GM21619 (cell line): ENCODE measurements around the gene DNAJC11.
"Not testable (repeated sequence)": the region's sequence is repeated elsewhere in the genome, so short reads cannot be mapped to it uniquely, and the experiment has no call there.

Experiments
- ATAC-seq: cut with Tn5 transposase; IDR thresholded peaks from one replicate; pipeline ENCODE4 v1.9.1; 2021; ENCODE audit not compliant: unreplicated experiment

DNAJC11 gene

GRCh38 chr1:6699915-6700314 lies 1.7 kb downstream of the DNAJC11 start:
- not testable (repeated sequence) for ATAC-seq

DNA sequence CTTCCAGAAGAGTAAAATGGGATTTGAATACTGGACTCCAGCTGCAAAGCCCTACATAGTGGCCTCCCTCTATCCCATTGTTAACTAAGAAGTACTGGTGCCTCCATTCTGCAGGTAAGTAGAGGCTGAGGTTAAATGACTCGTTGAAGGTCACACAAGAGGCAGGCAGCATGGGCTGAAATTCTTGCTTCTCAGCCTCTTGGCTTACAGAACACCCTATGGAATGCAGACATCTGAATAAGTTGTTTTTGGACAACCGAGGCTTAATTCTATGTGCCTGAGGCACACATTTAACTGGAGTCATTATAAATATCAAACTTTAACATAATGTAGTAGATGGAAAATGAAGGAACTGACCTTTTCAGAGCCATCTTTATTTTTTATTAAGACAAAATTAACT lies 5.7 kb downstream of the DNAJC11 start:
- no peak for ATAC-seq

DNA sequence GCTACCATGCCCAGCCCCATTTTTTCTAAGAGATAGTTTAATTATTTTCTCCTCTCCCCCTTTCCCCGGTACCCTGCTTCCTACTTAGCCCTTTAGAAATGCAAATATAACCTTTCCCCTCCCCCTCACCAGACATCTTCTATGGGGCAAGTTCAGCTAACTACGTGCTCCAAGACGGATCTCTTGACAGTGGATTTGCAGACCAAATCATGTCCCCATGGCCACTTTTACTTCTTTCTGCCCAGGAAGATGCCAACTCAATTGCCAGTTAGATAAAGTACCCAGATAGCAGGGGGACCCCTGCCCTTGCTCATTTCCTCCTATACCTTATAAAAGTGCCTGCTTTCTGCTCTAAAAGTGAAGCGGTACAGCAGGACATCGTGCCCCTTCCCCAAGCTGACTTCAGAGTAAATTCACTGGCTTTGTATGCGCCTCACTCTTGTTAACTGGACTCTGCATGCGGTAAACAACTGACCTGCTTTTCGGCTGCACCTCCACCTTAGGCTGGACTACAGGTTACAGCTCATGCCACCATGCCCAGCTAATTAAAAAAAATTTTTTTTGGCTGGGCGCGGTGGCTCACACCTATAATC lies 7.4 kb downstream of the DNAJC11 start:
- no peak for ATAC-seq

DNA sequence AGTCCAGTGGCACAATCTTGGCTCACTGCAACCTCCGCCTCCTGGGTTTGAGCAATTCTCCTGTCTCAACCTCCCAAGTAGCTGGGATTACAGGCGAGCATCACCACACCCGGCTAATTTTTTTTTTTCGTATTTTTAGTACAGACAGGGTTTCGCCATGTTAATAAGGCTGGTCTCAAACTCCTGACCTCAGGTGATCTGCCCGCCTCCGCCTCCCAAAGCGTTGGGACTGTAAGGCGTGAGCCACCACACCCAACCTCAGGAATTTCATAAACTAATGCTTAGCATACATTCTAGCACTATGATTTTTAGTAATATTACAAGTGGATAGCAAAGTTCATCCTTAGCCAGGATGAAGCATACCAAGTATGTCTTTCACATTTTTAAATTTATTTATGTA lies 8.7 kb downstream of the DNAJC11 start:
- ATAC-seq: no peak

GRCh38 chr1:6691507-6691906 lies 10.1 kb downstream of the DNAJC11 start:
- no peak for ATAC-seq

DNA sequence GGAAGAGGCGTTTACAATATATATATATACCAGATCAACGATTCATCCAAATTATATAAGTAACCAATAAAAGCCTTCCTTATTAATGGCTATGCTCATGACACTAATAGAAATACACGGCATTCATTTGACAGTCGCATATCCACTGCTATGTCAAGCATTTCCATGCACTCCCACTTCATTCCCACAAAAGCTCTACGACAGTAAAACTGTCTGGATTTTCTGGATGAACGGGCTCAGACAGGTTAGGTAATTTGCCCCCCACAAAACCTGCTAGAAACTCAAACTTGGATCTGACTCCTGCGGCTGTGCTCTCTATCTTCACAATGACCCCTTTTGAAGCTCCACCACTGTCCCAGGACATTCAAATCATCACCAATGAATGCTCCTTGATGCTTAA lies 11.4 kb downstream of the DNAJC11 start:
- no peak for ATAC-seq

- ATAC-seq: no peak
Measured at GRCh38 chr1:6688757-6689156, 12.9 kb downstream of the DNAJC11 start.

DNA sequence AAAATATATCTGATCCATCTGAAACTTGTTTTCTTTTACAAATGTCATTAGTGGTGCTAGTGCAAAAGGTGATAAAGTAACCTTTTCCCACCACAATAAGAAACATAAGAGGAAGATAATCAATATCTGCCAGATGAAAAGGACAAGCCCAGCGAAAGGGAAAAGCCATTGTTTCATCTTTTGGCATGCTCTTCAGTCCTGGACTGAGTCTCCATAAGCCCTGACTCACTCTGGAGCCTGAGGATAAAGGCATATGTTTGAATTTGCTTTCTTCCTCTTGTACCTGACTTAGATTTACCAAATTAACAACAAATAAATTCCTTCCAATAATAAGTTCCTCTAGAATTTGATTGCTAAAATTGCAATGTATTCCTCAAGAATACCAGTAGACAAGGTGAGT lies 13.6 kb downstream of the DNAJC11 start:
- no peak for ATAC-seq

- no peak for ATAC-seq
Measured at GRCh38 chr1:6686294-6686693, 15.3 kb downstream of the DNAJC11 start.

DNA sequence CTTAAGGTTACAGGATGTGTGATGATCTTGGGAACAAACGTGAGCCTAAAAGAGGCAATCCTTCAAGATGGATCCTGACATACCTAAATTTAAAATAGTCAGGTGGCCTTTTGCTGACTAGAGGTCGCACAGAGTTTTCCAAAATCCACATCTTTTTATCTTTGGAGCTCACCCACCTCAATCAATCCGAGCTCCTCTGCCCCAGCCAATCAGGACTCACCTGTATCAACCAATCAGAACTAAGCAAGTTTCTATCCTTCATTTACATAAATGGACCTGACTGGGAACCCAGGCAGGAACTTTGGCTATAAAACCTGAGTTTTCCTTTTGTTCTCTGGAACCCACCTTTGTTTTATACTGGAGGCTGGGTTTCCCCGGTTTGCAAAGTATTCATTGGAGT lies 16.2 kb downstream of the DNAJC11 start:
- no peak for ATAC-seq

DNA sequence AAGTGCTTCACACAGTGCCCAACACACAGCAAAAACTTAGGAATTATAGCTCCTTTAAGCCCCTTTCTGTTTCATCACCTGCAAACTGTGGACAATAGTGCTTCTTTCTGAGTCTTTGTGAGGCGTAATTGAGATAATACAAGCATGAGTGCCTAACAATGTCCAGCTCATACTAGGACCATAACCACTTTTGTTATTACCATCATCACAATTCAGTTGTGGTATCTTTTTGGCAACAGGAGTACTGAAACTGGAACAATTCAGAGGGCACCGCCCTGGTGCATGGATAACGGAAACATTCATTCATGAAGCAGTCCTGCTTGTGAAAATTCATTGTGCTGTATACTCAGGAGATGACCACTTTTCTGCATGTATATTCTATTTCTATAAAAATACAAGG lies 18.2 kb downstream of the DNAJC11 start:
- ATAC-seq: no peak

DNA sequence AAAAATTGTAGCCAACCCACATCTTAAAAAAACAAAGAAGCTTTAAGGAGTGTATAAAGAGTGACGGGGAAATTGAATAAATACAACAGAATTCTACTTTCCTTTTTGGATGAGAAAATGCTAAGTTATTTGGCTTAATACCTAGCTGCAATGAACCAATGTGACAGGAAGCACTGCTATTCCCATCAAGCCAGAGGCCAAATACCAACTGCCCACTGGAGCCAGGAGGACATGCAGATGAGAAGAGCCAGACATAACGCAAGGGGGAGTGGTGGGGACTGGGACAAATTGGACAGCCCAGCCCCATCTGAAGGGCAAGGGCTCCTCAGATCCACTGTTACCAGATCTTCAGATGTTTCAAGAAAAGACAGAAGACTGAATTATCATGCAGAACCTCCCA lies 25.7 kb downstream of the DNAJC11 start:
- no peak for ATAC-seq

DNA sequence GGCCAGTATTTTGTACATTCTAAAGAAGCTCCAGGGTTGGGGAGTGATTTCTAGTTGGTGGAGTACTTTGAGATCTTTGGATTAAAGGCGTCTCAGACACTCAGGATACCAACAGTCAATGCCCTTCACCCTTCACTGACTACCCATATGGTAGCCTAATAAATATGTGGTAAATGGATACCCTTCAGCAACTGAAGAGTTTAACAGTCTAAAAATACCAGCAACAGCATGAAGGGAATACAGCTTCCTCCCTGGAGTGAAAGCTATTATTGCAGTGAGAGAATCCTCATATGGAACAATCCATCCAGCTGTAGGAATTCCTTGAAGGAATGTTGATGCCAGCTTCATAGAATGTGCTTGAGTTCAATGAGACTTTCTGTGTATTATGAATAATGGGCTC lies 26.8 kb downstream of the DNAJC11 start:
- ATAC-seq: no peak

DNA sequence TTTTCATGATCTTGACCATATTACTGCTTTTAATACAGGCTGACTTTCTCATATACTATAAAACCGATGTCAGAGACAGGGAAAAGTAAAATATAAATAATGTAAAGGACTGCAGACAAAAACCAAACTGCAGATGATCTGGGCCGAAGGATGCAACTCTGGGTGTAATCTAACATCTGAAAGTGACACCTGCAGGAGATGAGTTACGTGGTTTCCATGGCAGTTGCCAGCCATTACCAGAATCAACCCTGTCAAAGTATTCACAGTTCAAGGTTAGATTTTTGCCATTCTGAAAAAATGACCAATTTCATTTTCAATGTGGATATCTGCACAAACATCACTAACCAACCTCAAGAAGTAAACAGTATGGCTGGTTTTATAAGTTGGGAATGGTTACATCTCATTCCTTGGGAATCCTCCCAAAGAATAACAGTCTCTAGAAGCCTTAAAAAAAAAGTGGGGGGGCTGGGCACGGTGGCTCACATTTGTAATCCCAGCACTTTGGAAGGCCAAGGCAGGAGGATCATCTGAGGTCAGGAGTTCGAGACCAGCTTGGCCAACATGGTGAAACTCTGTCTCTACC lies 27.7 kb downstream of the DNAJC11 start:
- no peak for ATAC-seq

GRCh38 chr1:6672558-6672957 lies 29.1 kb downstream of the DNAJC11 start:
- no peak for ATAC-seq

GRCh38 chr1:6668503-6668902 lies 33.1 kb downstream of the DNAJC11 start:
- ATAC-seq: no peak

GRCh38 chr1:6667139-6667538 lies 34.5 kb downstream of the DNAJC11 start:
- no peak for ATAC-seq

DNA sequence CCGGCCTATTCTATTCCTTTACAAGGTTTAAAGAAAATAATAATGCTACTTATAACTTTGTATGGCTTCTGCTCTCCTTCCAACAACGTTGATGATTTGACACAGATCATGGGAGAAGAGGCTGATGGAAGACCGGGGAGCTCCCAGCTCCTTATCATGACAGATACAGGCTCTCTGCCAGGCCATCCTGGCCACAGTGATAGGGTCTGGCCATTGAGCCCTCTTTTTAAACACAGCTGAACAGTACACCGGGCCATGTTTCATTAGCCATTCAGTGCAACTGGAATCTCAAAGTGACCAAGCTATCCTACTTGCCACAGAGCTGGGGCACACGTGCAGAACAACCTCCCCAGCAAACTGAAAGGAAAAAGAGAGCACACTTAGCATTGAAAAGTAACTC lies 34.9 kb downstream of the DNAJC11 start:
- no peak for ATAC-seq

DNA sequence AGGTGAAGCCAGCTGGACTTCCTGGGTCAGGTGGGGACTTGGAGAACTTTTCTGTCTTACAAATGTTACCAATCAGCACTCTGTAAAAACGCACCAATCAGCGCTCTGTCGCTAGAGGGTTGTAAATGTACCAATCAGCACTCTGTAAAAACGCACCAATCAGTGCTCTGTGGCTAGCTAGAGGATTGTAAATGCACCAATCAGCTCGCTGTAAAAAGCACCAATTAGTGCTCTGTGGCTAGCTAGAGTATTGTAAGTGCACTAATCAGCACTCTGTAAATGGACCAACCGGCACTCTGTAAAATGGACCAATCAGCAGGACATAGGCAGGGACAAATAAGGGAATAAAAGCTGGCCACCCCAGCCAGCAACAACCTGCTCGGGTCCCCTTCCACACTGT lies 39.1 kb downstream of the DNAJC11 start:
- ATAC-seq: not testable (repeated sequence)

DNA sequence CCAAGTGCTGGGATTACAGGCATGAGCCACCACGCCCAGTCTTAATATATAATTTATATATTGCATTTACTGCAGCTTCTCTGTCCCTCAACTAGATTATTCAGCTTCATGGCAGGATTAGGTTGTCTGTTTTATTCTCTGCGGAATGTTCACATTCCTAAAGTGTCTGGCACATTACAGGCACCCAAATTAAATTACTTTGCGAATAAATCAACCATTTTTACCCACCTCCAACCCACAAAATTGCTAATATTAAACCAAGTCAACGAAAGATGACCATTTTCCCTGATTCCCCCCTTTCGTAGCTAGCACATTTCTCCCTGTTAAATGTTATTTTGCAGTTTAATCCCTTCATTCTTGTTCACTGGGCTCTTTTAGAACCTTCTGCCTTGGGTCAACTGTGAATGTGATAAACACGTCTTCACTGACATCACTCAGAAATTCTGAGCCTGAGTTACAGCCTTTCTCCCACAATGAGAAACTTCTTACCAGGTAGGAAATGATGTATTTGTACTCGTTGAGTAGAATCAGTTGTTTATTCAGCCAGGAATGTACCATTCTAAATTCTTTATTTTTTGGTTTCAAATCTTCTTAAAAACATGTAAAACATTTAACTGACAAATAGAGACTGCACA lies 41.1 kb downstream of the DNAJC11 start:
- no peak for ATAC-seq

DNA sequence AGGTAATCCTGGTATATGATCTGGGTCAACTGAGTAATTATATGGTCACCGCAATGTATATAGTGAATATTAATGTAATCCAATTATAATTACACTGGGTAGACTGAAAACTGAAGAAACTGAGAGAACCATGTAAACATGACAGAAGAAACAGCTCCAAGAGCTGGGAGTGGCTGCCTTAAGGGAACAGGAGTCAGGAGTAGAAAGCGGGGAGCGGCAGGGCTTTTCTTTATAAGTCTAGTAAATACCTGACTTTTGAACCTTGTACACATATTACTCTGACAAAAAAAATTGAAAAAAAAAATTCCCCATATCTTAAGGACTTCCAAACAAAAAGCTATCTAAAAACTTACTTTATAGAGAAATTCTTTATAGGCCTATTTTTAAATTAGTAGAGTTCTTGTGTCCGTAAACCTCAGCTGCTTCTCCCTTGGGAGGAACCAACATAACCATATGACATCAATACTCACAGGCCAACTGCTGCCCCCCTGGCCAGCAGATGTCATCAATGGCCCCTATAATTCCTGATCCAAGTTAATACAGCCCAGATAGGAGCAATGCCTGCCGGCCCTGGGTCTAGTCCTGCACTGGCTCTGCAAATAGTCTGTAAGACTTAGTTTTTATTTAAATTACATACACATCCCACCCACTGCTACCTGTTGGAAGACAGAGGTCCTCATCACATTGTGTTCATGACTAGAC lies 43.1 kb downstream of the DNAJC11 start:
- ATAC-seq: no peak

DNA sequence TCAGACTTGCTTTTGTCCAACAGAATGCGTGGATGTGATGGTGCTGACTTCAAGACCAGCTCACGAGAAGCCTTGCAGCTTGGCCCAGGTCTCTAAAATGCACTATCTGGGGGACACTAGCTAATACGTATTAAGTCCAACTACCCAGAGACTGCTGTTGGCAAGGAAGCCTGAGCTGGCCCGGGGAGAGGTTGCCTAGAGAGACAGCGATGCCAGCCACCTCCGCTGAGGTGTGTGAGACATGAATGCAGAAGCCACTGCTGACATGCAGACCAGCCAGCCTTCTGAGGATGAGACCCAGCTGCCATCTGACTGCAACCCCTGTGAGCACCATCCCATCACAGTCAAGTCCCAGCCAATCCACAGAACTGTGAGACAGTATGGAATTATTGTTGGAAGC lies 44.5 kb downstream of the DNAJC11 start:
- ATAC-seq: no peak
